GM12865 (cell line): Measurements from ENCODE around the gene FEM1C.
"Not testable (repeated sequence)": the region's sequence is repeated elsewhere in the genome, so short reads cannot be mapped to it uniquely, and the experiment has no call there.

Experiments
- DNase-seq: peaks from one replicate; pipeline ENCODE4 v3.0.0; 2010; ENCODE audit warnings: low read depth
- H3K4me3 ChIP-seq: 2 replicates; pipeline ENCODE4 v1.5.1; 2011; ENCODE audit warnings: mild to moderate bottlenecking, low read depth, low read length, control low read depth
- TF ChIP-seq, protein P1 (sequence below): IDR thresholded peaks from 2 replicates; pipeline ENCODE4 v1.5.1; 2011; ENCODE audit warnings: low read length, control low read depth, low read depth, inconsistent platforms; ENCODE audit not compliant: insufficient read depth; ENCODE audit errors: missing control alignments

FEM1C gene

DNA sequence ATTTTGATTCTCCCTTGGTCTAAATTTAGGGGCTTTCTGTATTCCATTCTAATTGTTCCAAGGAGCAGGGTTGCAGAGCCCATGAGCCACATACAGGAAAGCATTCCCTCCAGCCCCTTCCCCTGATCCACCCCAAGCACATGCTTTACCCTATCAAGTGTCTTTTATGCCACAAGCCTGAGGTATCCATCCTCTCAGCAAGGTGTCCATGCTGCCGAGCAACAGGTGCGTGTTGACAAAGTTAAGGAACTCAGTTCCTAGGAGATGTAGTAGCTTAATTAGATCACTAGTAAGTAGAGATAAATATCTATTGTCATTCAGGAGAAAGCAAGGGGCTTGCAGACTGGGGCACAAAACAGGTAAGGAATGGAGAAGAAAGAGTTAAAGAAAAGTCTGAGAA lies 57.8 kb downstream of the FEM1C start:
- H3K4me3 ChIP-seq, result no peak overlapping the region
- no peak for DNase-seq
- TF ChIP-seq, protein P1, sequence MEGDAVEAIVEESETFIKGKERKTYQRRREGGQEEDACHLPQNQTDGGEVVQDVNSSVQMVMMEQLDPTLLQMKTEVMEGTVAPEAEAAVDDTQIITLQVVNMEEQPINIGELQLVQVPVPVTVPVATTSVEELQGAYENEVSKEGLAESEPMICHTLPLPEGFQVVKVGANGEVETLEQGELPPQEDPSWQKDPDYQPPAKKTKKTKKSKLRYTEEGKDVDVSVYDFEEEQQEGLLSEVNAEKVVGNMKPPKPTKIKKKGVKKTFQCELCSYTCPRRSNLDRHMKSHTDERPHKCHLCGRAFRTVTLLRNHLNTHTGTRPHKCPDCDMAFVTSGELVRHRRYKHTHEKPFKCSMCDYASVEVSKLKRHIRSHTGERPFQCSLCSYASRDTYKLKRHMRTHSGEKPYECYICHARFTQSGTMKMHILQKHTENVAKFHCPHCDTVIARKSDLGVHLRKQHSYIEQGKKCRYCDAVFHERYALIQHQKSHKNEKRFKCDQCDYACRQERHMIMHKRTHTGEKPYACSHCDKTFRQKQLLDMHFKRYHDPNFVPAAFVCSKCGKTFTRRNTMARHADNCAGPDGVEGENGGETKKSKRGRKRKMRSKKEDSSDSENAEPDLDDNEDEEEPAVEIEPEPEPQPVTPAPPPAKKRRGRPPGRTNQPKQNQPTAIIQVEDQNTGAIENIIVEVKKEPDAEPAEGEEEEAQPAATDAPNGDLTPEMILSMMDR, result no peak

GRCh38 chr5:115484368-115484767 lies 60.2 kb downstream of the FEM1C start:
- TF ChIP-seq, protein P1, result no peak
- no peak overlapping the region for H3K4me3 ChIP-seq
- DNase-seq, result peak; percentile 22

- H3K4me3 ChIP-seq, result no peak overlapping the region
- no peak for DNase-seq
- TF ChIP-seq, protein P1, result no peak
These were observed 63.7 kb downstream of the FEM1C start for GRCh38 chr5:115480900-115481299.

- TF ChIP-seq, protein P1, result no peak
These were observed 64.3 kb downstream of the FEM1C start for GRCh38 chr5:115480271-115480670.

DNA sequence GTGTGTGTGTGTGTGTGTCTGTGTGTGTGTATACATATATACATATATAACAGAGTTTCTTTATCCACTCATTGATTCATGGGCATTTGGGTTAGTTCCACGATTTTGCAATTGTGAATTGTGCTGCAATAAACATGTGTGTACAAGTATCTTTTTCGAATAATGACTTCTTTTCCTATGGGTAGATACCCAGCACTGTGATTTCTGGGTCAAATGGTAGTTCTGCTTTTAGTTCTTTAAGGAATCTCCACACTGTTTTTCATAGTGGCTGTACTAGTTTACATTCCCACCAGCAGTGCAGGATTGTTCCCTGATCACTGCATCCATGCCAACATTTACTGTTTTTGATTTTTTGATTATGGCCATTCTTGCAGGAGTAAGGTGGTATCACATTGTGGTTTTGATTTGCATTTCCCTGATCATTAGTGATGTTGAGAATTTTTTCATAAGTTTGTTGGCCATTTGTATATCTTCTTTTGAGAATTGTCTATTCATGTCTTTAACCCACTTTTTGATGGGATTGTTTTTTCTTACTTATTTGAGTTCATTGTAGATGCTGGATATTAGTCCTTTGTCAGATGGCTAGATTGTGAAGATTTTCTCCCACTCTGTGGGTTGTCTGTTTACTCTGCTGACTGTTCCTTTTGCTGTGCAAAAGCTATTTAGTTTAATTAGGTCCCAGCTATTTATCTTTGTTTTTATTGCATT lies 65.3 kb downstream of the FEM1C start:
- not testable (repeated sequence) for DNase-seq

More at GRCh38 chr5:115480271-115480670, 64.3 kb downstream of the FEM1C start:
- DNase-seq, result peak; percentile 43
- H3K4me3 ChIP-seq, result no peak overlapping the region

GRCh38 chr5:115478281-115478680 lies 66.3 kb downstream of the FEM1C start:
- no peak for DNase-seq
- TF ChIP-seq, protein P1, result no peak
- H3K4me3 ChIP-seq, result no peak overlapping the region

More for the DNA sequence above, 65.3 kb downstream of the FEM1C start:
- H3K4me3 ChIP-seq, result not testable (repeated sequence)

GRCh38 chr5:115477581-115477980 lies 67.0 kb downstream of the FEM1C start:
- TF ChIP-seq, protein P1, result no peak
- H3K4me3 ChIP-seq, result no peak overlapping the region
- no peak for DNase-seq
